ENCODE measurements around the gene COQ10A. TPM values are rescaled to one million over a fixed set of nuclear protein-coding genes. Genes with fewer than 3 reads are reported as not detected.
"Not testable (repeated sequence)": the region's sequence is repeated elsewhere in the genome, so short reads cannot be mapped to it uniquely, and the experiment has no call there.

COQ10A gene
- total RNA-seq, 4 donors from 2014 or later = 6.7 to 51.5 (median 27.9) TPM

DNA sequence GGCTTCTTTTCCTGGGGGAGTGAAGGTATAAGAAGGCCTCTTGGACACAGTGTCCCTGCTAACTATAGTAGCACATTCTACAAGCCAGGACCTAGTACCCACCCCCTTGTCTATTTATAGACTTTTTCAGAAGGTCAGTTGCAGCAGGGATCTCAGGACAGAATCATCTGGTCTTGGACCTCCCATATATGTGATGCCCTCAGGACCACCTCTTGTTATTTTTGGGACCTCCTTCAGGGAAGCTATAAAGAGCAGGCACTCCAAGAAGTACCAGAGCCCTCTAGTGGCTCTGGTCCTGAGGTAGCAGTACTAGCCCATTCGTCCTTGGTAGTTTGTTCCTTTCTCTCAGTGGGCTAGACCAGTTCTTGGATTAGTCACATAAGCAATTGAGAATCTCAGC is 4.3 kb downstream of the COQ10A start:
- no peaks in the 10 kb centered on the region for H3K9me3 ChIP-seq
- H3K27me3 ChIP-seq = no peaks in the 10 kb centered on the region
- WGBS, 2 donors (ENCODE audit: low coverage in 1 of 2) = 15% methylated on average over 1 of the region's 1 CpG; no CpG with 5 or more reads in 1 of the 2 donors
- intact Hi-C loops (cut with DNase I; ENCODE audit: low total_unique reads) = no loop called here
- no peak overlapping the region for H3K27ac ChIP-seq
- H3K4me3 ChIP-seq = no peak overlapping the region
- H3K36me3 ChIP-seq = peaks cover 0 to 48% (median 23%) of the 10 kb centered on the region in 4 donors
- TF ChIP-seq POLR2AphosphoS5 (IDR thresholded peaks at IDR 0.05) (no peak), EP300 (IDR thresholded peaks at IDR 0.05; ENCODE audit: low read depth) (no peak), POLR2A (IDR thresholded peaks at IDR 0.05) (no peak)
- TF ChIP-seq, protein P1, sequence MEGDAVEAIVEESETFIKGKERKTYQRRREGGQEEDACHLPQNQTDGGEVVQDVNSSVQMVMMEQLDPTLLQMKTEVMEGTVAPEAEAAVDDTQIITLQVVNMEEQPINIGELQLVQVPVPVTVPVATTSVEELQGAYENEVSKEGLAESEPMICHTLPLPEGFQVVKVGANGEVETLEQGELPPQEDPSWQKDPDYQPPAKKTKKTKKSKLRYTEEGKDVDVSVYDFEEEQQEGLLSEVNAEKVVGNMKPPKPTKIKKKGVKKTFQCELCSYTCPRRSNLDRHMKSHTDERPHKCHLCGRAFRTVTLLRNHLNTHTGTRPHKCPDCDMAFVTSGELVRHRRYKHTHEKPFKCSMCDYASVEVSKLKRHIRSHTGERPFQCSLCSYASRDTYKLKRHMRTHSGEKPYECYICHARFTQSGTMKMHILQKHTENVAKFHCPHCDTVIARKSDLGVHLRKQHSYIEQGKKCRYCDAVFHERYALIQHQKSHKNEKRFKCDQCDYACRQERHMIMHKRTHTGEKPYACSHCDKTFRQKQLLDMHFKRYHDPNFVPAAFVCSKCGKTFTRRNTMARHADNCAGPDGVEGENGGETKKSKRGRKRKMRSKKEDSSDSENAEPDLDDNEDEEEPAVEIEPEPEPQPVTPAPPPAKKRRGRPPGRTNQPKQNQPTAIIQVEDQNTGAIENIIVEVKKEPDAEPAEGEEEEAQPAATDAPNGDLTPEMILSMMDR (IDR thresholded peaks at IDR 0.05) = peak in 2 of 5 experiments; percentile 10 to 12
- DNase-seq = no peak
- in situ Hi-C loops (cut with MboI; ENCODE audit: low pct_ligation_motif_present in 1 of 4, low pct_unique_long_range_greater_than_20kb in 1 of 4, low sequenced_read_pairs in 3 of 4) = no loop called here
- H3K4me1 ChIP-seq = peaks cover 3 to 14% (median 9%) of the 10 kb centered on the region in 4 donors

DNA sequence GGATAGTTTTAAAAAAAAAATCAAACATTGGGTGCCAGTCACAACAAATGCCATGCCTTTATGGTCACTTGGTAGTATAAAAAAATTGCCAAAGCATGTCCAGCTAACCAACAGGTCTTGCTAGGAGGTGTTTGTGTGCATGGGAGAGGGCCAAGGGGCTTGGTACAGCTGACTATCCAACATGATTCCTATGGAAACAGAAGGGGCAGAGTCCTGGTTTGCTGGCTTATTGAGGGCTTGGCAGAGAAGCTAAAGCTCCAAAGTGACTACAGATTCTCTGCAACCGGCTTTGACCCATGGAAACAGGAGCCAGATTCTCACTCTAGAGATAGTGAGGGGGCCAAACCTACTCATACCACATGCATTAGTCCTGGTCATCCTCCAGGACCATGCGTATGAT is 5.7 kb downstream of the COQ10A start:
- not testable (repeated sequence) for H3K9me3 ChIP-seq
- H3K36me3 ChIP-seq = peaks cover 1 to 57% (median 28%) of the 10 kb centered on the region in 4 donors
- 89% methylated on average over 2 of the region's 2 CpGs; no CpG with 5 or more reads in 1 of the 2 donors for WGBS, 2 donors (ENCODE audit: low coverage in 1 of 2)

DNA sequence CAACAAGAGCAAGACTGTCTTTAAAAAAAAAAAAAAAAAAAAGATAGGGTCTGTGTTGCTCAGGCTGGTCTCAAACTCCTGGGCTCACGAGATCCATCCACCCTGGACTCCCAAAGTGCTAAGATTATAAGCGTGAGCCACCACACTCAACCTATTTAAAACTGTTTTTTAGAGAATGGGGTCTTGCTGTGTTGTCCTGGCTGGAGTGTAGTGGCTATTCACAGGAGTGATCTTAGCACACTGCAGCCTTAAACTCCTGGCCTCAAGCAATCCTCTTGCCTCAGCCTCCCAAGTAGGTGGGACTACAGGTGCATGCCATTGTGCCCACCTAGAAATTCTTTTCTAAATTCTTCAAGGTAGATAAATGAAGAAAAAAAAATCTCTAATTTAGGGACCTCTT is 7.6 kb downstream of the COQ10A start:
- Histone ChIP-seq H3K27ac (no peak overlapping the region), H3K4me1 (no peaks in the 10 kb centered on the region), H3K27me3 (no peaks in the 10 kb centered on the region), H3K36me3 (peaks cover 1 to 75% (median 37%) of the 10 kb centered on the region in 4 donors), H3K9me3 (no peaks in the 10 kb centered on the region), H3K4me3 (no peak overlapping the region)
- in situ Hi-C loops (cut with MboI; ENCODE audit: low pct_ligation_motif_present in 1 of 4, low pct_unique_long_range_greater_than_20kb in 1 of 4, low sequenced_read_pairs in 3 of 4) (no loop called here), intact Hi-C loops (cut with DNase I; ENCODE audit: low total_unique reads) (no loop called here)
- TF ChIP-seq, protein P1 (IDR thresholded peaks at IDR 0.05) = no peak
- TF ChIP-seq POLR2AphosphoS5 (IDR thresholded peaks at IDR 0.05) = no peak
- TF ChIP-seq POLR2A (IDR thresholded peaks at IDR 0.05) = no peak
- no peak for TF ChIP-seq EP300 (IDR thresholded peaks at IDR 0.05; ENCODE audit: low read depth)
- no peak for DNase-seq
- WGBS, 2 donors (ENCODE audit: low coverage in 1 of 2) = 83% methylated on average over 2 of the region's 2 CpGs; no CpG with 5 or more reads in 1 of the 2 donors

More for the DNA sequence above, 5.7 kb downstream of the COQ10A start:
- H3K27me3 ChIP-seq; intact Hi-C loops (cut with DNase I; ENCODE audit: low total_unique reads); H3K4me3 ChIP-seq; in situ Hi-C loops (cut with MboI; ENCODE audit: low pct_ligation_motif_present in 1 of 4, low pct_unique_long_range_greater_than_20kb in 1 of 4, low sequenced_read_pairs in 3 of 4); DNase-seq; H3K27ac ChIP-seq; H3K4me1 ChIP-seq: not testable (repeated sequence)

DNA sequence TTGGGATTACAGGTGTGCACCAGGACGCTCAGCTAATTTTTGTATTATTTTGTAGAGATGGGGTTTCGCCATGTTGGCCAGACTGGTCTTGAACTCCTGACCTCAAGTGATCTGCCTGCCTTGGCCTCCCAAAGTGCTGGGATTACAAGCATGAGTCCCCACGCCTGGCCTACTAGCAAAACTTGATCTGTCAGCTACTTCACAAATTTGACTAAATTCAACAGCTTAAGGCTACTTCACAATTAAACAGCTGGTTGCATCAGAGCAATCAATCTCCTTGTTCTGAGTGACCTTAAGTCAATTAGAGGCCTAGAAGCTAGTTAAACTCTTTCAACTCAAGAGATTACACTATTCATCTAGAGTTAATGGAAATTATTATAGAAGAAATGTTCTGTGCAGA is 12.2 kb downstream of the COQ10A start:
- DNase-seq = no peak
- intact Hi-C loops (cut with DNase I; ENCODE audit: low total_unique reads) = no loop called here
- WGBS, 2 donors (ENCODE audit: low coverage in 1 of 2) = 93 to 100% methylated on average over 2 to 3 of the region's 3 CpGs
- in situ Hi-C loops (cut with MboI; ENCODE audit: low pct_ligation_motif_present in 1 of 4, low pct_unique_long_range_greater_than_20kb in 1 of 4, low sequenced_read_pairs in 3 of 4) = no loop called here
- no peaks in the 10 kb centered on the region for H3K9me3 ChIP-seq
- no peak overlapping the region for H3K27ac ChIP-seq
- peaks cover 3 to 88% (median 45%) of the 10 kb centered on the region in 4 donors for H3K36me3 ChIP-seq
- H3K27me3 ChIP-seq = no peaks in the 10 kb centered on the region
- TF ChIP-seq, protein P1 (IDR thresholded peaks at IDR 0.05) = no peak
- TF ChIP-seq POLR2AphosphoS5 (IDR thresholded peaks at IDR 0.05) (no peak), POLR2A (IDR thresholded peaks at IDR 0.05) (no peak), EP300 (IDR thresholded peaks at IDR 0.05; ENCODE audit: low read depth) (no peak)
- H3K4me1 ChIP-seq = no peaks in the 10 kb centered on the region
- H3K4me3 ChIP-seq = no peak overlapping the region

DNA sequence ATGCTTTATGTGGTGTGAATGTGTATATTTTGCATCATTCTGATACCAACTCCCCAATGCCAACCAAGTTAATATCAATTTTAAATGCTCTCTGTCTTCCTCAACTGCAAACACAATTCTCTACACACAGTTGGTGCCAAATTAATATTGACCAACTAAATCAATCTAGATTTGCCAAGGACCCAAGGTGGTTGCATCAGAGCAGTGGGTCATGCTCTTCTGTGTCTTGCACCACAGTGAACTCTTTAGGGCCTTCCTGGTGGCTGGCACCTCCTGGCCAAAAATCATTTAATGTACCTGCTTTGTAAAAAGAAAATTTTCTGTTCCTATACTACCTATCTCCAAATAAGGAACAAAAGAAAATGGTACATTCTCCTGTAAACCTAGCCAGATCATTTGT is 14.1 kb downstream of the COQ10A start:
- H3K9me3 ChIP-seq = no peaks in the 10 kb centered on the region
- intact Hi-C loops (cut with DNase I; ENCODE audit: low total_unique reads) (no loop called here), in situ Hi-C loops (cut with MboI; ENCODE audit: low pct_ligation_motif_present in 1 of 4, low pct_unique_long_range_greater_than_20kb in 1 of 4, low sequenced_read_pairs in 3 of 4) (no loop called here)
- H3K27me3 ChIP-seq = no peaks in the 10 kb centered on the region
- no peak overlapping the region for H3K27ac ChIP-seq
- no peaks in the 10 kb centered on the region for H3K4me1 ChIP-seq
- DNase-seq = no peak
- peaks cover 0 to 80% (median 39%) of the 10 kb centered on the region in 4 donors for H3K36me3 ChIP-seq
- no peak overlapping the region for H3K4me3 ChIP-seq
- TF ChIP-seq EP300 (IDR thresholded peaks at IDR 0.05; ENCODE audit: low read depth) (no peak), POLR2A (IDR thresholded peaks at IDR 0.05) (no peak), POLR2AphosphoS5 (IDR thresholded peaks at IDR 0.05) (no peak)
